Stimulated activated CD4-positive, alpha-beta T cell treated with anti-CD3 and anti-CD28 coated beads, Interleukin-15, amount 100 ng/mL, for 48 hours (primary cell): Measurements from ENCODE around the gene MTF1.

ENCODE experiments used
- DNase-seq, 2 donors: peaks; one replicate each; pipeline ENCODE4 v3.0.0-alpha.2; 2020; ENCODE audit warnings: low read depth in 2 of 2

Gene MTF1

GRCh38 chr1:37868466-37868865 is 9.1 kb upstream of the MTF1 start:
- DNase-seq = no peak

GRCh38 chr1:37867784-37868183 is 8.4 kb upstream of the MTF1 start:
- DNase-seq = no peak

- DNase-seq = no peak
These were observed 7.1 kb upstream of the MTF1 start for GRCh38 chr1:37866491-37866890.

GRCh38 chr1:37865348-37866120 is 6.1 kb upstream of the MTF1 start:
- DNase-seq = peak; percentile 18 to 43

GRCh38 chr1:37862330-37862729 is 2.9 kb upstream of the MTF1 start:
- no peak for DNase-seq

- DNase-seq = no peak
These were observed 1.8 kb upstream of the MTF1 start for GRCh38 chr1:37861151-37861550.

- DNase-seq = no peak
These were observed 914 bp upstream of the MTF1 start for GRCh38 chr1:37860346-37860666.

GRCh38 chr1:37858931-37859506 is 373 bp downstream of the MTF1 start:
- no peak for DNase-seq

GRCh38 chr1:37854406-37854805 is 5.0 kb downstream of the MTF1 start:
- DNase-seq = no peak

- no peak for DNase-seq
These were observed 6.2 kb downstream of the MTF1 start for GRCh38 chr1:37853157-37853556.

GRCh38 chr1:37851782-37852210 is 7.6 kb downstream of the MTF1 start:
- DNase-seq = no peak

- DNase-seq = no peak
These were observed 8.1 kb downstream of the MTF1 start for GRCh38 chr1:37851262-37851661.

- no peak for DNase-seq
These were observed 8.9 kb downstream of the MTF1 start for GRCh38 chr1:37850352-37850955.

GRCh38 chr1:37849480-37849879 is 9.9 kb downstream of the MTF1 start:
- no peak for DNase-seq

GRCh38 chr1:37846647-37847339 is 12.6 kb downstream of the MTF1 start:
- no peak for DNase-seq

- no peak for DNase-seq
These were observed 13.6 kb downstream of the MTF1 start for GRCh38 chr1:37845786-37846185.

- no peak for DNase-seq
These were observed 14.2 kb downstream of the MTF1 start for GRCh38 chr1:37845049-37845646.

- DNase-seq = no peak
These were observed 14.9 kb downstream of the MTF1 start for GRCh38 chr1:37844536-37844935.

- DNase-seq = no peak
These were observed 17.7 kb downstream of the MTF1 start for GRCh38 chr1:37841652-37842051.

- DNase-seq = no peak
These were observed 18.7 kb downstream of the MTF1 start for GRCh38 chr1:37840711-37841110.

- DNase-seq = no peak
These were observed 19.7 kb downstream of the MTF1 start for GRCh38 chr1:37839676-37840075.

- DNase-seq = no peak
These were observed 22.6 kb downstream of the MTF1 start for GRCh38 chr1:37836788-37837187.
